HepG2 (cell line): ENCODE data around the gene DSC3.

Experiments
- CEBPB ChIP-seq: IDR thresholded peaks from 2 replicates; pipeline ENCODE4 v1.6.1; 2011; ENCODE audit warnings: low read depth, low read length, improper control_type of control experiment, borderline replicate concordance
- EZH2 ChIP-seq: conservative IDR thresholded peaks from 2 replicates; pipeline ENCODE4 v1.6.1; 2012; ENCODE audit warnings: mild to moderate bottlenecking, low read depth, low read length, moderate library complexity
- FOXK1 ChIP-seq: sonication (generic); formaldehyde crosslinking; IDR thresholded peaks from 2 replicates; pipeline ENCODE4 v1.4.0; 2020; ENCODE audit warnings: low read depth, missing genetic modification reagents, borderline replicate concordance
- FOXM1 ChIP-seq: sonication (generic); formaldehyde crosslinking; IDR thresholded peaks from 2 replicates; pipeline ENCODE4 v1.5.0; 2020; ENCODE audit warnings: missing genetic modification reagents
- GTF2F1 ChIP-seq: fragments of 150-350 bp; IDR thresholded peaks from 2 replicates; pipeline ENCODE4 v1.6.1; 2014; ENCODE audit warnings: low read length
- NFIC ChIP-seq: IDR thresholded peaks from 2 replicates; pipeline ENCODE4 v1.6.1; 2012; ENCODE audit warnings: mild to moderate bottlenecking, low read length, inconsistent platforms
- NR3C1 ChIP-seq: sonication (generic); formaldehyde crosslinking; IDR thresholded peaks from 2 replicates; pipeline ENCODE4 v1.4.0; 2020; ENCODE audit warnings: missing genetic modification reagents
- SIN3A ChIP-seq: IDR thresholded peaks from 2 replicates; pipeline ENCODE4 v1.6.1; 2011; ENCODE audit warnings: low read depth, mild to moderate bottlenecking, control low read depth, low read length, borderline replicate concordance
- ZBTB38 ChIP-seq: sonication (generic); formaldehyde crosslinking; IDR thresholded peaks from 2 replicates; pipeline ENCODE4 v1.5.1; 2020; ENCODE audit warnings: mild to moderate bottlenecking, missing genetic modification reagents
- ZNF20 ChIP-seq: sonication (generic); formaldehyde crosslinking; IDR thresholded peaks from 2 replicates; pipeline ENCODE4 v1.4.0; 2020; ENCODE audit warnings: mild to moderate bottlenecking, moderate library complexity, missing genetic modification reagents
- ZNF282 ChIP-seq: fragments of 450-650 bp; IDR thresholded peaks from 2 replicates; pipeline ENCODE4 v1.6.1; 2018; ENCODE audit not compliant: partially characterized antibody
- TF ChIP-seq, protein P1 (sequence below): sonication (generic); formaldehyde crosslinking; IDR thresholded peaks from 2 replicates; pipeline ENCODE4 v1.5.0; 2020; ENCODE audit warnings: mild to moderate bottlenecking, missing genetic modification reagents, moderate library complexity
- TF ChIP-seq, protein P2 (sequence below): conservative IDR thresholded peaks from 2 replicates; pipeline ENCODE4 v1.6.1; 2018; ENCODE audit warnings: missing genetic modification reagents

DNA sequence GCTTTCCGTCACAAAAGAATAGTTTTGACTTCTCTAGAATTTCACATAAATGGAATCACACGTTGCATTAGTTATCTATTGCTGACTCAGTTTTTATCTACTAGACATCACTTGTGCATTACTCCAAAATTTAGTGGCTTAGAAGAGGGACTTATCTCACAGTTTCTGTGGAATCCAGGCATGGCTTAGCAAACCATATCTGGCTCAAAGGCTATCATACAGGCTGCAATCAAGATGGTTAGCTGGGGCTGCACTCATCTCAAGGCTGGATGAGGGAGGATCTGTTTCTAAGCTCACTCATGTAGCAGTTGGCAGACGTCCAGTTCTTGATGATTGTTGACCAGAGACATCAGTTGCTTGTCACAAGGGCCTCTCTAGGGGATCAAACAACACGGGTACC lies 6.6 kb upstream of the DSC3 start:
- TF ChIP-seq, protein P1, sequence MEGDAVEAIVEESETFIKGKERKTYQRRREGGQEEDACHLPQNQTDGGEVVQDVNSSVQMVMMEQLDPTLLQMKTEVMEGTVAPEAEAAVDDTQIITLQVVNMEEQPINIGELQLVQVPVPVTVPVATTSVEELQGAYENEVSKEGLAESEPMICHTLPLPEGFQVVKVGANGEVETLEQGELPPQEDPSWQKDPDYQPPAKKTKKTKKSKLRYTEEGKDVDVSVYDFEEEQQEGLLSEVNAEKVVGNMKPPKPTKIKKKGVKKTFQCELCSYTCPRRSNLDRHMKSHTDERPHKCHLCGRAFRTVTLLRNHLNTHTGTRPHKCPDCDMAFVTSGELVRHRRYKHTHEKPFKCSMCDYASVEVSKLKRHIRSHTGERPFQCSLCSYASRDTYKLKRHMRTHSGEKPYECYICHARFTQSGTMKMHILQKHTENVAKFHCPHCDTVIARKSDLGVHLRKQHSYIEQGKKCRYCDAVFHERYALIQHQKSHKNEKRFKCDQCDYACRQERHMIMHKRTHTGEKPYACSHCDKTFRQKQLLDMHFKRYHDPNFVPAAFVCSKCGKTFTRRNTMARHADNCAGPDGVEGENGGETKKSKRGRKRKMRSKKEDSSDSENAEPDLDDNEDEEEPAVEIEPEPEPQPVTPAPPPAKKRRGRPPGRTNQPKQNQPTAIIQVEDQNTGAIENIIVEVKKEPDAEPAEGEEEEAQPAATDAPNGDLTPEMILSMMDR (CRISPR knock-in tag), result no peak
- TF ChIP-seq NR3C1 (CRISPR knock-in tag) (no peak), ZNF282 (no peak), FOXK1 (no peak), NFIC (no peak), ZBTB38 (no peak), FOXM1 (CRISPR knock-in tag) (no peak), CEBPB (no peak), GTF2F1 (no peak), EZH2 (no peak), ZNF20 (no peak), SIN3A (no peak)
- TF ChIP-seq, protein P2, sequence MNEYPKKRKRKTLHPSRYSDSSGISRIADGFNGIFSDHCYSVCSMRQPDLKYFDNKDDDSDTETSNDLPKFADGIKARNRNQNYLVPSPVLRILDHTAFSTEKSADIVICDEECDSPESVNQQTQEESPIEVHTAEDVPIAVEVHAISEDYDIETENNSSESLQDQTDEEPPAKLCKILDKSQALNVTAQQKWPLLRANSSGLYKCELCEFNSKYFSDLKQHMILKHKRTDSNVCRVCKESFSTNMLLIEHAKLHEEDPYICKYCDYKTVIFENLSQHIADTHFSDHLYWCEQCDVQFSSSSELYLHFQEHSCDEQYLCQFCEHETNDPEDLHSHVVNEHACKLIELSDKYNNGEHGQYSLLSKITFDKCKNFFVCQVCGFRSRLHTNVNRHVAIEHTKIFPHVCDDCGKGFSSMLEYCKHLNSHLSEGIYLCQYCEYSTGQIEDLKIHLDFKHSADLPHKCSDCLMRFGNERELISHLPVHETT (CRISPR knock-in tag), result no peak
